HG03571 (cell line): Measurements from ENCODE around the gene GPC2.

Source experiments
- ATAC-seq: cut with Tn5 transposase; IDR thresholded peaks from one replicate; pipeline ENCODE4 v1.9.1; 2021; ENCODE audit not compliant: unreplicated experiment

The GPC2 gene

DNA sequence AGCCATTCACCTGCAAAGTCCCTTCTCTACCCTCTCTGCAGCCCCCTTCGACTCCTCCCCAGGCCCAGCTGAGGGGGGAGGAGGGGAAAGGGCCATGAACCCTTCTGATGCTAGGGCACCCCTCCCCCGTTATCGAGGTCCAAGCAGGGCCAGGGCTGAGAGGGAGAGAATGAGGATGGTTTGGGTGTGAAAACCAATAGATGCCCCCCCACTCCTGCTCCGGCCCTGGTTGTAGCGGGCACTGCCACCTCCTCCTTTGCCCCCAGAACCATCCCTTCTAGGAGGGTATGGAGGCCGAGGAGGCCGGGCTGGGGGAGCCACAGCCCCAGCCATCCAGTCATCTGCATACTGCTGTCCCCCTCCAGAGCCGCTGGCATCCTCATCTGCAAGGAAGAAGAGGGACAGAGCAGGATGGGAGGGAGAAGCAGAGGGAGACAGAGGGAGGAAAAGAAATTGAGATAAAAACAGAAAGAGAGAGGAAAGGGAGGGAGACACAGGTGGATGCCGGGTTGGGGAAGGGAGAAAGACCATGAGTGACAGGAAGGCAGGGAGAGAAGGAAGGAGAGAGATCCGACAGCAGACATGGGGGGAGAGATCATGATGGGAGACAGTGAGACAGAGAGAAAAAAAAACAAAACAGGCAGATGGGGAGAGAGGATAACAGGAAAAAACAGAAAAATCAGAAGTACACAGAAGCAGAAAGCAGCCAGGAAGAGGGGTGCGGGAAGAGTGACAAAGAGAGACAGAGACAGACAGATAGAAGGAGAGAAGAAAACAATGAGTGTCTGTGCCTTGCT lies 6.9 kb downstream of the GPC2 start:
- no peak for ATAC-seq

DNA sequence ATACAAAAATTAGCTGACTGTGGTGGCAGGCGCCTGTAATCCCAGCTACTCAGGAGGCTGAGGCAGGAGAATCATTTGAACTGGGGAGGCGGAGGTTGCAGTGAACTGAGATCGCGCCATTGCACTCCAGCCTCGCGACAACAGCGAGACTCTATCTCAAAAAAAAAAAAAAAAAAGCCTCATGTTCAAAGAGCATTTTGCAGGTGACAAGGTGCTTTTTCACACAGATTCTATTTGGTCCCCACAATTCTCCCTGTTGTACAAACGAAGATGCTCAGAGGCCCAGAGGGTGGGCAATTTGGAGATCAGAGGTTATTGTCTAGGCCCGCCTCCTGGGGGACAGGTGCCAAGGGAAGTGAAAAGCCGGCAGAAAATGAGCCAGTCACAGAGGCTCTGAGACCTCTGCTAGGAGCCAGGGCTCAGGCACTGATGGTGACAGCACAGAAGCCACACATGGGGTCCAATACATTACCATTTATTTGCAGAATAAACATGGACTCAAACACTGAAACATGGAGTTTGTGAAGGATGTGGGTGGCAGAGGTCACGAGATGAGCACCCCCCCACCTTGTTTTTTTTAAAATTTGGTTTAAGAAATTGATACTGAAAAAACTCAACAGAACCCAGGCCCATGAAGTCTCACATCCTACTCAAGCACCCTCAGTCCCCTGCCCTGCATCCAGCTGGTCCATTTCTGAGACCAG lies 7.9 kb downstream of the GPC2 start:
- no peak for ATAC-seq

DNA sequence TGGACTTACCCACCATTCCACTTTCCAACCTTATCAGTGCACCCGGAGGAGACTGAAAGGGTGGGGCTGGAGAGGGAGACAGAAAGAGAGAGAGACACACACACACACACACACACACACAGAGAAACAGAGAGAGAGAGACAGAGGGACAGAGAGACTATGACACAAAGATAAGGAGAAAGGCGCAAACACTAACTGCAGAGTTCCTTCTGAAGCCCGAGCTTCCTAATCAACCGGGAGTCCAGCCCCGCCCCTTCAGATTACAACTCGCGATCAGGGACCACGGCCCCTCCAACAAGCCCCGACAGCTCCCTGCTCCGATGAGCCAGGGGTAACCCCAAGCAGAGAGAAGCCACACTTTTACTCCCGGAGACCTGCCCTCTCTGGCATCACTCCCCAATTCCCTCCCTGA lies 9.3 kb downstream of the GPC2 start:
- no peak for ATAC-seq

DNA sequence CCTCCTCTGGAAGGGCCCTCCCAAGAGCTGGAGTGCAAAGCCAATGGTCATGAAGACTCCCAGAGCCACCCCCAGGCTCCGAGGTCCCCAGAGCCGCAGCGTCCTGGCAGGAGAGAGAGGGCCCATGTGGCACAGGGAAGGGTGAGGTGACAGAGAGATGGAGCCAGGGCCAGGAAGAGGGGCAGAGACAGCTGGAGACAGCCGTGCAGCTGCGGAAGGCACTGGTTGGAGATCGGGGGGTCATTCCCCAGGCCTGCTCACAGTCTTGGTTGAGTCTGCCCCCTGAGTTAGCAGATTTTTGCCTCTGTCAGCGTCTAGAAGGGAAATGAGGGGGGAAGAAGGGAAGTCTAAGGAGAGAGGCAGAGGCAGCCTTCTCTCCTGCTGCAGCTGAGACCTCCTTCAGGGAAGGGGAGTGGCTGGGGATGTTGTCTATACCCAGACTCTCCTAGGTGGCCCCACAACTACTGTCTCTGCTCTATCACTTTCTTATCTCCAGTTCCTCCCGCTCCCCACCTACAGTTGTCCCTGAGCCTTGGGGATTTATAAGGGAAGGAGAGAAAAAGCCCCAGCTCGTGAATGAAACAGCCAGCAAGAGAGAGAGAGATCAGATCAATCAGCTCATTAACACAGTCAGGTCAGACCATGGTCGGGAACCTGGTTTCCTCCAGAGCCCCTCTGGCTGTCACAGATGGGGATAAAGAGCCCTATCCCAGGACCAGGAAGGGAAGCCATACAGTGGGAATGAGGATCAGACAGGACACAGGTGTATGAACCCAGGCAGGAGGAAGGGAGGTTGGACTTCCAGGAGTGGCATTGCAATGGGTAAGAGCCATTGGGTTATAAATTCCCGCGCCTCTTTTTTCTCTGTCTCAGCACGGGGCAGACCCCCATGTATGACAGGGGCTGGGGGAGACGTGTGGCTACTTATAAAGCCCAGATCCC lies 9.9 kb downstream of the GPC2 start:
- no peak for ATAC-seq

DNA sequence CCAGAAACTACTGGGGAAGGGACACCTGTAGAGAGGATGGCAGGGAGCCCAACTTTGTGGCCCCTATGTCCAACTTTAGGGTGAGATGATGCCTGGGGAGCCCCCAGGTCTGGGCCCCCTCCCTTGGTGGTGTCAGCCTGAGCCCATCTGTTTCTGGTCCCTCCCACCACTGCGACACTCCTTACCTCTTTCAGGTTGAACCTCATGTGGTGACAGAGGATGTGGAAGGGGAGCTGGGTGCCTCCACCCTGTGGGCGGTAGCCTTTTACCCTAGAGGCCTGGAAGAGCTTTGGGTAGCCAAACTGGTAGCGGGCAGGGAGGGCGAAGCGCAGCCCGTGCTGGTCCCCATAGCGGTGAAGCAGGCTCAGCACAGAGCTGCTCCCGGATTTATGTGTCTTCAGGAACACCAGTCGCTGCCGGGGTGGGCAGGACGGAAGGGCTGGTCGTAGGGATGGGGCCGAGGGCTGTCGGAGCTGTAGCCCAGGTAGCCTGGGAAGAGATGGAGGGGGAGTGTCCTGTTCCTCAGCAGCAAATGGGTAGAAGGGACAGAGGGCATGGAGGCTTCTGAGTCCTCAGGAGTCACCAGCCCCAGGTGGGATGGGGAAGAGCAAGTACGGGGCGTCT lies 10.8 kb downstream of the GPC2 start:
- no peak for ATAC-seq

DNA sequence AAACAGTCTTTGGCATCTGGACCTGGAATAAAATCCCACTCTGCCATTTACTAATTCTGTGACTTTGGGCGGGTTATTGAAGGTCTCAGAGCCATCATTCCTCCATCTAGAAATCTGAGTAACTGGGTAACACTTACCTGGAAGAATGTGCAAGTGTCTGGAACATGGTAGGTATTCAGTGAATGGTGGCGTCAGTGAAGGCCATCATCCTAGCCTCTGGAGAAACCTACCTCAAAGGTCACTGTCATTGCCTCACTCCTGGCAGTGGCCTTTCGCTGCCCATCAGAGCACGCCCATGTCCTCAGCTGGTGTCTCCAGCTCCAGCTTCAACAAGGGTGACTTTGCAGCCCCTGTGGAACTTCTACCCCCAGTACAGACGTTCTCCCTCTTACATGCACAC lies 13.3 kb downstream of the GPC2 start:
- no peak for ATAC-seq

DNA sequence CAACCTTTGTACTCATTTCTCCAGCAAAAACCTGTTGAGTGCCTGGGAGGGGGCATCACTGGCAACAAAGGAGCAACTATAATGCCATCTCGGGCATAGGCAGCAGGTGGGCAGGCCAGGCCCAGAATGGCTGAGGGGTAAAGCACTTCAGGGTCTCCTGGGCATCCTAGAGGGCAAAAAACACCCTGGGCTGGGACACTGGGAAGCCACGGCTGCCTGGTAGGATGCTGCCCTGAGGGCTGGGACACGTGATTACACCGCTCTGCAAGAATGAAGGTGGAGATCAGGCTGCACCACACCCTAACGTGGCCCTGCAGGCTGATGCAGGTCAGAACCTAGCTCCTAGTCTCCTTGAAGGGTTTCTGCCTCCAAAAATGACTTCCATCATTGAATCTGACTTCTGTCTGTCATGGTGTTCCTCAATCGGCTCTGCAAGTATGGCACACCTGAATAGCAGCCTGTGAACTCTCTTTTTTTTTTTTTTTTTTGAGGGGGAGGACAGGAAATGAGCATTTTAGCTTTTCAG lies 14.1 kb downstream of the GPC2 start:
- no peak for ATAC-seq

DNA sequence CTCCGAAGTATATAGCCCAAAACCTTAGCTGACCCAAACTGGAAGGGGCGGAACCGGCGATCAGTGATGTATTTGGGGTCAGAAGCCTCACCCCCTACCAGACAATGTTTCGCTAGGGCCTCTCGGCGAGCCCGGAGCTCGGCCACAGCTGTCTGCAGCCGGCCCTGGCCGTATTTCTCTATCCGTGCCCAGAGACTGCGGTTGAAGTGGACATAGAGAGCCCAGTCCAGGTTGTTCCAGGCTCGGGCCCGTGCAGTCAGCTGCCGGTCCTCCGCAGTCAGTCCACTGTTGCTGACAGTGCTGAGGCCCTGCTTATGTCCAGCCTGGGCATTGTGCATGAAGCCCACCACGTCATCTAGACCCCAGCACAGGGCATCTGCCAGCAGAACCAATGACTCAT lies 17.1 kb downstream of the GPC2 start:
- no peak for ATAC-seq

DNA sequence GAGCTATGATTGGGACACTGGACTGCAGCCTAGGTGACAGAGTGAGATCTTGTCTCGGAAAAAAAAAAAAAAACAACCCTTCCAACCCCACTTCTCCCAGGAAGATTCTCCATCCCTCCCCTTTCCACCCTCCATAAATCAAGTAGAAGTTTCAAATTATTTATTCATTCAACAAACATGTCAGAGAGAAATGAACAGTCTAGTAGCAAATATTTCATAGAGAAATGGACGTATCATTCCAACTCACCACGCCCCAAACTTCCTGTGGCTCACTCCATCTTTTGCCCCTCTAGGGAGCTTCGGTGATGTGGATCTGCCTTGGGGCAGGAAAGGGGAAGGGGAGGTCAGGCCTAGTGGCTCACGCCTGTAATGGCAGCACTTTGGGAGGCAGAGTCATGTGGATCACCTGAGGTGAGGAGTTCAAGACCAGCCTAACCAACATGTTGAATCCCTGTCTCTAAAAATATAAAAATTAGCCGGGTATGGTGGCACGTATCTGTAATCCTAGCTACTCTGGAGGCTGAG lies 18.0 kb downstream of the GPC2 start:
- no peak for ATAC-seq

DNA sequence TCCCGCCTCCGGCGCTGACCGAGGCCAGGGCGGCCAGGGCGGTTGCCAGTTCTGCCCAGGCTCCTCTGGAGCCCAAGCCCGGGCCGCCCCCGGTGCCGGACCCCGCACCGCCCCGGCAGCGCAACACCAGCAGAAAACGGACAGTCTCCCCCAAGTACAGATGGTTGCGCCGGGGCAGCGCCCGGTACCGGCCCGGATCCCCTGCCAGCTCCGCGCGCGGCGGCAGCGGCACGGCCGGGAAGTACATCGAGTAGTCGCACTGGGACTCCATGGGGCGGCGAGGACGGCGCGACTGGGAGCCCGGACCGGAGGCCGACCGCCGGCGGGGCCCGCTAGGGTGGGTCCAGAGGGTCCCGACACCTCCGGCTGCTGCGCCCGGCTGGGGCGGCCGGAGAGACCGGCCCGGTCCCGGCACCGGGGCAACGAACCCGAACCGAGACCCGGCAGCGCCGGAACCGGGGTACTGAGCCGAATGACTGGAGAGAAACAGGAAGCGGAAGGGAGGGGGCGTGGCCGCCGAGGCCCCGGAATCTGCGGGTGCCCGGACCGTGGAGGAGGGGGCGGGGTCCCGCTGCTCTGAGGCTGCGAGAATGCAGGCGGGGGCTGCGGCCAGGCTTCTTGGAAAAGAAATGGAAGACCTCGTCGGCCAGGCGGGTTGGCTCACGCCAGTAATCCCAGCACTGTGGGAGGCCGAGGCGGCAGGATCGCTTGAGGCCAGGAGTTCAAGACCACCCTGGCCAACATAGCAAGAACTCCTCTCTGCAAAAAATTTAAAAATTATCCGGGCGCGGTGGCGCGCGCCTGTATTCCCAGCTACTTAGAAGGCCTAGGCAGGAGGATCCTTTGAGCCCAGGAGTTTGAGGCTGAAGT lies 18.7 kb downstream of the GPC2 start, which contains the start of gene TRAPPC14:
TSS of gene TRAPPC14 (minus strand) at position 495 of the 870 bp plus-strand sequence. CDS start at position 271, 224 bp downstream.
- ATAC-seq: peak; percentile 67

DNA sequence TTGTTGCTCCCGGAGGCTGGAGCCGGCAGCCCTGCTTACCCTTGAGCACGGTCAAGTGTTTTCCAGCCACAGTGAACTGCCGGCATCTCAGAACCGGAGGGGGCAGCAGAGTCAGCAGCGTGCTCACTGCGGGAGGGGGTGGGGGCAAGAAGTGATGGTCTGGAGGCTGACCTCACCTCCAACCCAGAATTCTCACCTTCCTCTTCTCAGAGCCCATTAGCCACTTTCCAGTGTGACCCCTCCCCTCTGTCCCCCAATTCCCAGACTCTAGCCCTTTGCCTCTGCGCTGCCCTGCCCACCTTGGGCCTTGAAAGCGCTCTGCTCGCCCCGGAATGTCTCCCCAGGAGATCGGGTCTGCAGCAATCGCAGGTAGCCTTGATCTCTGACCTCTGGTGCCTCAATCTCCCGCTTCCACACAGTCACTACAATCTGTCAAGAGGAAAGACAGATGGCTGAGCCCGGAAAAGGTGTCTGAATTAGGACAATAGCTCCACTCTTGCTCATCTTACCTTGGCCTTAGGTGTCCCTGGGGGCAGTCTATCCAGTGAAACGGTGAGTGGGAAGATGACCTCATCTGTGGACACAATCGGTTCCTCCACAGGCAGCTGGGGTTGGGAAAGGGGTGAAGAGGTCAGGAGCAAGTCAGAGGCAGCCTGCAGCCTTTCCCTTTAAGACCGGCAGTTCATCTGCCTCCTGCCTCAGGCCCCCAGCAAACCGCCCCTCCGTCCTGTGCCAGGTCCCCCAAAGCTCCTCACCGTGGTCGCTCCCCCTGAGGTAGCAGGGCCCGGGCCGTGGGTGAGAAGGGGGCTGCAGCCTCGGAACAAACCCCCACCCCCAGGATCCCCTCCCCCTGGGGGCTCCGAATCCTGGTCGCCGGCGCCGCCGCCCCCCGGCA lies 19.6 kb downstream of the GPC2 start:
- no peak for ATAC-seq

DNA sequence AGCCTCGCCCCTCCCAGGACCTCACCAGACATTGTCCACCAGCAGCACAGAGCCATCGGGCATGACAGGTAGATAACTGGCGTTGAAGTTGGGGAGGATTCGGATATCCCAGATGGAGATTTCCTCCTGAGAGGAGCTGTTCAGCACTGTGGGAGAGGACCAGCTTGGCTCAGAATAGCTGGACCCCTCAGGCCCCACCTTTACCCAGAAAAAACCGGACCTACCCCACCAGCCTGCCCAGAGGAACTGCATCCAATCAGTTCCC lies 20.2 kb downstream of the GPC2 start:
- no peak for ATAC-seq

DNA sequence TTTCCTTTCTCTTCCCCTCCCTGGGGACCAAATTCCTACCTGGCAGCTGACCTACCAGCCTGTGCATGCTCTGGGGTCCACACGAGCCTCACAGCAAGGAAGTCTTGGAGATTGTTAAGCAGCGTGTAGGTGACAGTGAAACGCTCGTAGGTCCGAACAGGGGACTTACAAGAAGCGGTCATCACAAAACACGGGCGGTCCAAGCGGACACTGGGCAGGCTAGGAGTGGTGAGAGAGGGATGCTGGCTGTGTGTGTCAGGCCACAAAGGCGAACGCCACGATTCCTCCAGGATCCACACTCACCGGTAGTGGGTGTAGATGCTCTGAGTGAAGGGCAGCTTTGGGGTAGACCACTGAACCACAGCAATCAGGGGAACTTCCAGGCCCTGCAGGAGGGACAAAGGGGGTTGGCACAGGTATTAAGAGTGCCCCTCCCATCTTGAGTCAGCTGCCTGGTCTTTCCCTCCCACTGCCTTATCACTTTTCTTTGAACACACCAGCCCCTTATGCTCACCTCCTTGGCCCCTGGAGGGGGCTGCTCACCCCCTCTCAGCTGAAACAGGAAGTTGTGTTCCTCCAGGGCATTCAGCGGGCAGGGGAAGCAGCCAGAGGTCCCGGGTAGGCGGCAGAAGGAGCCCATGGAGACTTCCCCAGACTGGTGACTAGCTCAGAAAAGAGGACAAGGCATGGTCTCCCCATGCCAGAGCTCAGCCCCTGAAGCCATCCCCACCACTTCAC lies 20.7 kb downstream of the GPC2 start:
- no peak for ATAC-seq

DNA sequence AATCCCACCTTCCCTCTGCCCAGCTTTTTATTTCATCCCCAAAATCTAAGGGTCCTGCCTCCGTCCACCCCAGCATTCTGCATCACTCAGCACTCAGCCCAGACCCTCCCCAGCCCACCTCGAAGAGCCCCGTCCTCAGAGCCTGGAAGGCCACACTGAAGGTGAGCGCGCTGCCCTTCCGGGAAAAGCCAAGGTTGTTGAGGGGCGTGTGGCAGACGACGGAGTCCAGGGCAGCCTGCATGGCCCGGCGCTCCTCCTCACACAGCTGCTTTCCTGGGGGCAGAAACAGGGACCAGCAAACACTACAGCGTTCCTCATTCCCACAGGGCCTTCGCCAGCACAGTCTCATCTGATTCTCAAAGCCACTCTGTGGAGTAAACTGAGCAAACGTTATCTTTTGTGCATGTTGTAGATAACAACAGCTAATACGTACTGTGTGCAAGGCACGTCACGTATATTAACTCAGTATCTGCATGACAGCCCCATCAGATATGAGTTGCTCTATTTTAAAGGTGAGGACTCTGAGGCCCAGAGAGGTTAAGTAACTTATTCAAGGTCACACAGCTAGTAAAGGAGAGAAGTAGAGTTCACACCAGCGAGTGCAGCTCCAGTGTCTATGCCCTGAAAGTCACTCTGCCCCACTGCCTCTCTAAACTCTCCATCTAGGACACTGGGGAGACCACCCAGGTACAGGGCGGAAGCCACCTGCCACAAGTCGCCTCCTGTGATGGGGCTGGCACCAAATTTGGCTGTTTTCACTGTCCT lies 21.4 kb downstream of the GPC2 start:
- no peak for ATAC-seq

DNA sequence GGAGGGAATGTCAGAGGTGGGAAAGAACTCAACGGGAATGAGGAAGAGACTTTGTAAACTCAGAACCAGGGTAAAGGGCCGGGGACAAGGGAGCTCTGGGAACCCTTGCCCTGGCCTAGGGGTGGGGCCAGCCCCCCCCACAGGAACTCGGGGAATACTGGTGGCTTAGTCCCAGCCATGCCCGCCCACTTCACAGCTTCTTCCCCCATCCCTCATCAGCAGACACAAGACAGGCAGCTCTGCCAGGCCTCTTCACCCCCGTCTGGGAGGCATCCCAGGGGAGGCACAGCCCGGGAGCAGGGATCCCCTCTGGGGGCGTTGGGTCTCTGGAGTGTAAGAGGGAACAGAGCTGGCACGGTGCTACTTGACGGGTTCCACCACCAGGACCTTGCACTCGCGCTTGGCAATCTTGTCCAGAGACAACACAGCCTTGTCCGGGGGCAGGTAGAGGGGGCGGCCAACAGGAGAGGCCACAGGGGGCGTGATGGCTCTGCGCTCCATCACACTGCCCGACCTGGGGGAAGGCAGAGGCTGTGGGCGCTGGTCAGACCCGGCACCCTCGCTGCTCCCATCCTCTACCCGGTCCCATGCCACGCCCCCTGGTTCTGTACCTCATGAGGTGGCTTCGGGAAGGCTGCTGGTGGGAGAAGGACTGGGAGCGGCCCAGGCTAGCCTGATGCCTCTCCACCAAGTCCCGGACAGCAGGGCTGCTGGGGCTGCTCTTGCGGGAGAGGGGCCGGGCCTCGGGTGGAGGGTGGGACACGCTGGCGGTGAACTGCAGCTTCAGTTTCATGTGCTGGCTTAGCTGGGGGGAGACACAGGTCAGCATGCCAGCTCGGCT lies 22.3 kb downstream of the GPC2 start:
- no peak for ATAC-seq
